SK-N-SH treated with all-trans-retinoic acid at 6 μM for 48 hours (cell line): ENCODE data around the gene BRAT1.

Source experiments
- BACH2 ChIP-seq: fragments of 250-450 bp; sonication (Bioruptor Pico); IDR thresholded peaks from 2 replicates; pipeline ENCODE4 v1.9.0; 2021; ENCODE audit warnings: mild to moderate bottlenecking, borderline replicate concordance
- CREB5 ChIP-seq: fragments of 250-450 bp; sonication (Bioruptor Pico); IDR thresholded peaks from 2 replicates; pipeline ENCODE4 v1.5.1; 2020; ENCODE audit warnings: low read depth, mild to moderate bottlenecking, moderate library complexity
- ISL1 ChIP-seq: fragments of 250-450 bp; sonication (Bioruptor Pico); IDR thresholded peaks from 2 replicates; pipeline ENCODE4 v2.1.2; 2022; ENCODE audit warnings: mild to moderate bottlenecking, moderate library complexity
- PATZ1 ChIP-seq: fragments of 250-450 bp; sonication (Bioruptor Pico); IDR thresholded peaks from 2 replicates; pipeline ENCODE4 v1.8.0; 2020; ENCODE audit warnings: mild to moderate bottlenecking, moderate library complexity, borderline replicate concordance
- SNAI2 ChIP-seq: fragments of 250-450 bp; sonication (Bioruptor Pico); IDR thresholded peaks from 2 replicates; pipeline ENCODE4 v1.5.0; 2020; ENCODE audit warnings: mild to moderate bottlenecking, moderate library complexity
- ZFP30 ChIP-seq: fragments of 450-650 bp; formaldehyde crosslinking; IDR thresholded peaks from 2 replicates; pipeline ENCODE4 v1.5.0; 2022; ENCODE audit warnings: mild to moderate bottlenecking, moderate library complexity

- TF ChIP-seq ISL1 (CRISPR knock-in tag) (no peak), BACH2 (CRISPR knock-in tag) (no peak), PATZ1 (CRISPR knock-in tag) (no peak), CREB5 (CRISPR knock-in tag) (no peak), ZFP30 (CRISPR knock-in tag) (no peak), SNAI2 (CRISPR knock-in tag) (no peak)
Measured at GRCh38 chr7:2507208-2507916, 48.0 kb downstream of the BRAT1 start.
